HepG2 (cell line): ENCODE results near the gene PPIA. TPM values are rescaled to one million over a fixed set of nuclear protein-coding genes. Genes with fewer than 3 reads are reported as not detected.
A peak's percentile ranks its signal among the peaks of the same experiment; 100 is the strongest.

Experiments used
- BRCA1 ChIP-seq: sonication (generic); formaldehyde crosslinking; IDR thresholded peaks from 2 replicates; pipeline ENCODE4 v1.4.0; 2020; ENCODE audit warnings: missing genetic modification reagents
- BRD4 ChIP-seq: sonication (generic); formaldehyde crosslinking; IDR thresholded peaks from 2 replicates; pipeline ENCODE4 v1.4.0; 2020; ENCODE audit warnings: missing genetic modification reagents
- CREB1 ChIP-seq, 2 experiments: fragments of 450-650 bp in 1 of 2; IDR thresholded peaks; 2 replicates each; pipeline ENCODE4 v1.6.1; 2016 to 2017; ENCODE audit warnings: control low read depth in 1 of 2, mild to moderate bottlenecking in 1 of 2, missing compliant biosample characterization in 1 of 2, missing genetic modification characterization in 1 of 2
- CTCF ChIP-seq: sonication (generic); formaldehyde crosslinking; IDR thresholded peaks from 2 replicates; pipeline ENCODE4 v1.5.0; 2020; ENCODE audit warnings: mild to moderate bottlenecking, missing genetic modification reagents, moderate library complexity
- ESRRA ChIP-seq: sonication (generic); formaldehyde crosslinking; IDR thresholded peaks from 2 replicates; pipeline ENCODE4 v1.5.1; 2020; ENCODE audit warnings: mild to moderate bottlenecking, low read depth, missing genetic modification reagents
- GABPB1 ChIP-seq: IDR thresholded peaks from 2 replicates; pipeline ENCODE4 v1.6.1; 2016; ENCODE audit warnings: mild to moderate bottlenecking, missing genetic modification reagents, moderate library complexity, missing compliant biosample characterization
- KLF6 ChIP-seq: IDR thresholded peaks from 2 replicates; pipeline ENCODE4 v1.8.0; 2016; ENCODE audit warnings: missing biosample characterization, missing genetic modification reagents
- NCOA5 ChIP-seq: sonication (generic); formaldehyde crosslinking; IDR thresholded peaks from 2 replicates; pipeline ENCODE4 v1.4.0; 2020; ENCODE audit warnings: missing genetic modification reagents
- NFKBIZ ChIP-seq: IDR thresholded peaks from 2 replicates; pipeline ENCODE4 v1.6.1; 2018; ENCODE audit warnings: missing genetic modification reagents, missing compliant biosample characterization
- ZFP36 ChIP-seq: fragments of 150-350 bp; IDR thresholded peaks from 2 replicates; pipeline ENCODE4 v1.6.1; 2018; ENCODE audit warnings: borderline replicate concordance, low read length, low read depth; ENCODE audit not compliant: partially characterized antibody
- ZHX2 ChIP-seq, 2 experiments: sonication (generic) in 1 of 2; formaldehyde crosslinking in 1 of 2; IDR thresholded peaks; 2 replicates each; pipeline versions ENCODE4 v1.6.1 to v1.9.0; 2014 to 2022; ENCODE audit warnings: antibody characterized with exemption in 1 of 2, borderline replicate concordance in 1 of 2, inconsistent platforms in 1 of 2, low read depth in 1 of 2, missing genetic modification reagents in 1 of 2
- ZNF274 ChIP-seq: sonication (generic); formaldehyde crosslinking; IDR thresholded peaks from 2 replicates; pipeline ENCODE4 v1.5.1; 2020; ENCODE audit warnings: mild to moderate bottlenecking, missing genetic modification reagents
- ZNF672 ChIP-seq: sonication (generic); formaldehyde crosslinking; IDR thresholded peaks from 2 replicates; pipeline ENCODE4 v1.8.1; 2022; ENCODE audit warnings: missing genetic modification reagents
- ZNF687 ChIP-seq: sonication (generic); formaldehyde crosslinking; IDR thresholded peaks from 2 replicates; pipeline ENCODE4 v1.5.1; 2020; ENCODE audit warnings: mild to moderate bottlenecking, missing genetic modification reagents, moderate library complexity
- ZNF878 ChIP-seq: sonication (generic); formaldehyde crosslinking; IDR thresholded peaks from 2 replicates; pipeline ENCODE4 v1.8.1; 2023; ENCODE audit warnings: mild to moderate bottlenecking, missing genetic modification reagents, moderate library complexity
- ZSCAN9 ChIP-seq: IDR thresholded peaks from 2 replicates; pipeline ENCODE4 v1.6.1; 2016; ENCODE audit warnings: borderline replicate concordance
- polyA plus RNA-seq, 8 experiments: library from polyadenylated mRNA; depleted of rRNA in 3 of 8; stranded (reverse) in 7 of 8; unstranded in 1 of 8; fragments of >200 nt; fragmentation: Illumina TruSeq in 4 of 8; extraction: Trizol in 4 of 8; gene quantifications; 2 replicates each; pipeline versions ENCODE4 v1.2.1 to v1.2.3, GENCODE V29; 2011 to 2016; ENCODE audit warnings: low read depth in 4 of 8, missing spikeins in 1 of 8, mixed read lengths in 1 of 8; ENCODE audit not compliant: insufficient read depth in 1 of 8
- total RNA-seq, 5 experiments: library from RNA; depleted of rRNA; stranded (reverse); fragments of >200 nt; fragmentation: Illumina TruSeq; extraction: Trizol; gene quantifications; 2 replicates each; pipeline ENCODE4 v1.2.3, GENCODE V29; 2016; ENCODE audit warnings: low read depth in 1 of 5

Gene PPIA
- total and polyA plus RNA-seq, 2 of the 13 experiments (the other 11 are each of a cell fraction or from before 2014, with no cell fraction given): 2,268 to 3,010 TPM

- no peak for TF ChIP-seq ZHX2 (IDR thresholded peaks at IDR 0.05; ENCODE audit: low read depth)
- TF ChIP-seq ZHX2 (CRISPR knock-in tag; IDR thresholded peaks at IDR 0.05; ENCODE audit: borderline replicate concordance): peak; percentile 86; the same call in 1 of the 2 replicates
- TF ChIP-seq ZNF274 (CRISPR knock-in tag): peak; percentile 51; the same call in 1 of the 2 replicates
- peak; percentile 86 for TF ChIP-seq CREB1 (IDR thresholded peaks at IDR 0.05)
- no peak for TF ChIP-seq CREB1 (CRISPR knock-in tag; IDR thresholded peaks at IDR 0.05)
- no peak for TF ChIP-seq NCOA5 (CRISPR knock-in tag)
- TF ChIP-seq ZNF878 (CRISPR knock-in tag): peak; percentile 66; the same call in 1 of the 2 replicates
- peak; percentile 35; the same call in 1 of the 2 replicates for TF ChIP-seq GABPB1 (CRISPR knock-in tag)
- TF ChIP-seq KLF6 (CRISPR knock-in tag): peak; percentile 22
- TF ChIP-seq ZSCAN9 (CRISPR knock-in tag): 0 out of 2 replicates have a peak, but pooled peaks have one; percentile 48
- TF ChIP-seq BRCA1 (CRISPR knock-in tag): no peak; the same call in 1 of the 2 replicates
- TF ChIP-seq NFKBIZ (CRISPR knock-in tag): no peak
- peak; percentile 54; the same call in 1 of the 2 replicates for TF ChIP-seq BRD4 (CRISPR knock-in tag)
- TF ChIP-seq CTCF (CRISPR knock-in tag): no peak
- peak; percentile 5; the same call in 1 of the 2 replicates for TF ChIP-seq ZNF672 (CRISPR knock-in tag)
- TF ChIP-seq ESRRA (CRISPR knock-in tag): no peak
- no peak for TF ChIP-seq ZFP36
- peak; percentile 90 for TF ChIP-seq ZNF687 (CRISPR knock-in tag)
These were observed at the start of gene PPIA (continued) for GRCh38 chr7:44796504-44797328.
